Retina (tissue), 1 donor: ENCODE results near the gene OBP2A.

Experiments used
- DNase-seq: peaks from one replicate; pipeline ENCODE4 v3.0.0-alpha.2; 2016

OBP2A gene

DNA sequence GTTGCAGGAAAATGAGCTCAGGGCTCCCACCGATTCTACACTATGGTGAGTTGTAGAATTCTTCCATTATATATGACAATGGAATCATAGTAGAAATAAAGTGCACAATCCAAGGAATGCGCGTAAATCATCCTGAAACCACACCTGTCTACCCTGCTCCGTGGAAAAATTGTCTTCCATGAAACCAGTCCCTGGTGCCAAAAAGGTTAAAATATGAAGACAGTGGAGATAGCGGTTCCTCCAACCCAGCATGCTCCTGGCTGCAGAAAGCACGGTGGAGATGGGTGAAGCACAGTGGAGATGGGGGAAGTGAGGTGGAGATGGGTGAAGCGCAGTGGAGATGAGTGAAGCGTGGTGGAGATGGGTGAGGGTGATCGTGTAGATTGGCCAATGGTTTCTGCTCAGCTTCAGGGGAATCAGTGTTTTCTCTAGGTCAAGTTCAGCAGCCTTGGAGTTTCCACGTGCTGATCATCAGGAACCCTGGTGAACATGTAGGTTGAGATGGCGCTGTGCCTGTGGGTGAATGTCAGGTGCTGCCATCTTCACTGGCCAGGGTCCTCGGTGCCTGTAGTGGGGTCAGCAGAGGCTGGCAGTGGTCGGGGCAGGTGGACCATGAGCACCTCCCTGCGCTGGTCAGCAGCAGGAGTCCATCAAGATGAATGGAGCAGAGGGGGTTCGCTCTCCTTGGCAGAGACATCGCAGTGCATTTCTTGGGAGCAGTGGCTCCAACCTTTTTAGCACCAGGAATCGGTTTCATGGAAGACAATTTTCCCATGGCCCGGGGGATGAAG, 35.9 kb downstream of the OBP2A start:
- no peak for DNase-seq

DNA sequence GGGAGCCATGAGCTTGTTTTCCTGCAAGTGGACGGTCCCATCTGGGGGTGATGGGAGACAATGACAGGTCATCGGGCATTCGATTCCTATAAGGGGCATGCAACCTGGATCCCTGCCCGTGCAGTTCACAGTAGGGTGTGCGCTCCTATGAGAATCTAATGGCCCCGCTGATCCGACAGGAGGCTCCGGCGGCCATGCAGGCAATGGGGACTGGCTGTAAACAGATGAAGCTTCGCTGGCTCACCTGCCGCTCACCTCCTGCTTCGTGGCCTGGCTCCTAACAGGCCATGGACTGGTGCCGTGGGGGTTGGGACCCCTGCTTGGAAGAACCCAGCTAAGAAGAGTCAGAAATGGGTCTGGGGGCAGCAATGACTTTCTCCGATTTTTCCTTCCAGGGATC, 36.6 kb downstream of the OBP2A start:
- DNase-seq = no peak

- no peak for DNase-seq
These were observed 37.2 kb downstream of the OBP2A start for GRCh38 chr9:135582966-135583687.

DNA sequence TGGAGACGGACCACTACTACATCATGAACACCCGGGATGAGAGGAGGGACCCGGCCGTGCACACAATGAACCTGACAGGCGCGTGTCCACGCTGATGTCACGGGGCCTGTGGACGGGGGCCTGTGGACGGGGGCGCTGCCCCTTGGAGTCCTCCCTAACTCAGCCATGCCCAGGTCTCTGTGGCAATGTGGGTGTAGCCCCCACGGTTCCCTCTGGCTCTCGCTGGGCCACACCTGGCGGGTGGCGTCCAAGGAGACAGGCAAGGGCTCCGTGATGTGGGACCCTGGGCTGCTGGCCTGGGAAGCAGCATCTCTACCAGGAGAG, 37.7 kb downstream of the OBP2A start:
- no peak for DNase-seq

DNA sequence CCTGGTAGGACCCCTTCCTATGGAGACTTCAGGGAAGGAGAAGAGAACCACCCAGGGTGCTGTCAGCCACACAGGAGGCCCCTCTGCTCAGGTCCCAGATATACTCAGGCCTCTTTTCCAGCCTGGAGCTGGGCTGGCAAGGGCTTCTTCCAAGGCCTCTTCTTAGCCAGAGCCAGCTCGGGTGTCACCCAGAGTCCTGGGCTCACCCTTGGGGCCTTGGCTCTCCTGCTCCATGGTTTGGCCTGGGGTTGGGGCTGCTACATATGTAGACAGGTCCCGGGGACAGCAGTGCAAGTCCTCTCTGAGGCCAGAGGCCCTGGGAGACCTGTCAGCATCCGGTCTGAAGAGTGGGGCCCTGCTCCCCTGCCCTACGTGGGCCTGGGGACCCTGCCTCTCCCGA, 38.4 kb downstream of the OBP2A start:
- no peak for DNase-seq

- no peak for DNase-seq
These were observed 39.0 kb downstream of the OBP2A start for GRCh38 chr9:135584934-135585333.

DNA sequence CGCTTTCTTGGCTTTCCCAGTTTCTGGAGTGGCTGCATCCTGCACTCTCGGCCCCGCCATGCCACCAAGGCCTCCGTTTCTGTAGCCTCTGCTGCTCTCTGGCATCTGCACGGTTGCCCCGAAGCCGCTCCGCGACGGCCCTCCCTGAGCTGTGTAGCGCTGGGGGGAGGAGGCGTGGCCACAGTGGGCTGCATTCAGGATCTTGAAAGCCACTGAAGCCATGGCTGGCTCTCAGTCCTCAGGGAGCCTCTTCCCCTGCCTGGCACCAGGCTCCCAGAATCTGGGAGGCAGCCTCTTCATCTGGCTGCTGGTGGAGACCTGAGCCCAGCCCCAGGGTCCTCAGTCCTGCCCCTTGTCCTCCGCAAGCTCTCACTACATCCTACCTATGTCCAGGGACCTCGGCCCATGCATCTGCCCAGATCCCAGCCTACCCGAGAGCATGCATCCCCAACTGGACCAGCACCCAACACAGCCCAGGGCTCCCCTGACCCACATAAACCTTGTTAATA, 40.7 kb downstream of the OBP2A start:
- no peak for DNase-seq

- DNase-seq = no peak
These were observed 41.7 kb downstream of the OBP2A start for GRCh38 chr9:135587658-135588057.

DNA sequence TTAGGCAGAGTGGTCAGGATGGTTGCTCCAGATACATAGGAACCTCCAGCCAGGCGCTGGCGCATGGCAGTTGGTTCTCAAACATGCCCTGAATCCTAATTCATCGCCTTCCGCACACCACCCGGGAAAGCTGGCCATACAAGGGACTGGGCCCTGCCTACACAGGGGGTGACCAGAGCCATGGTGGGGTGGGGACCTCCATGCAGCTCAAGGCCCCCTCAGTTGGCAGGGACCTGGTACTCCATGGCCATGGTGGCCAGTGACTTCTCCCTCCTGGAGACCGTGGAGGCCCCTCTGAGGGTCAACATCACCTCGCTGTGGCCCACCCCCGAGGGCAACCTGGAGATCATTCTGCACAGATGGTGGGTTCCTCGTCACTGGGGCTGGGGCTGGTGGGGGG, 42.4 kb downstream of the OBP2A start:
- no peak for DNase-seq

DNA sequence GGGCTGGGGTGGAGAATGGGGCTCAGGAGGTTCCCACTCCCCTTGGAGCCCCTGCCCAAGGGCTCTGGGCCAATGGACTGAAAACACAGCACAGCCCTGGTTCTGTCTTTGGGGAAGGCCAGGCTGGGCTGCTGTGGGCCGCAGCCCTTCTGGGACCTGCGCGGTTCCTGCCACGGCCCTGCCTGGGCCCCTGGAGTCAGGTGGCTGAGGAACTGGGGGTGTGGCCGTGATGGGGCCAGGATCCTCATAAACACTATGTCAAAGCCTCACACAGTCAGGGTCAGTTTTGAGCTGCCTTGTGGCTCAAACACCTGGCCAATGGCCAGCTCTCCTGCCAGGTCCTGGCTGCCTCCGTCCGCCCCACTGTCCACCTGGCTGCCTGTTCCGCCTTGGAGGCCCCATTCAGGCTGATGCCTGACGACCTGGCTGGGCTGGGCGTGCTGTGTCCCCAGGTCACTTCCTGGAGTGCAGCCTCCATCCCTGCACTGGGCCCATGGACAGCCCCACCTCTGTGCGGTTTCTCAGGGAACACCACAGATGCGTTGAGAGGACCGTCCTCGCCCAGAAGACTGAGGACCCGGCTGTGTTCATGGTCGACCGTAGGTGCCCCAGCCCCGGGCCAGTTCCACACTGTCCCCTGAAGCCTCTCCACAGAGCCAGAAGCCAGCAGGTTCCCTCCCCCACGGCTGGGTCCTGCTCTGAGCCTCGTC, 43.1 kb downstream of the OBP2A start:
- DNase-seq = no peak

GRCh38 chr9:135589596-135590485, 43.9 kb downstream of the OBP2A start:
- no peak for DNase-seq

DNA sequence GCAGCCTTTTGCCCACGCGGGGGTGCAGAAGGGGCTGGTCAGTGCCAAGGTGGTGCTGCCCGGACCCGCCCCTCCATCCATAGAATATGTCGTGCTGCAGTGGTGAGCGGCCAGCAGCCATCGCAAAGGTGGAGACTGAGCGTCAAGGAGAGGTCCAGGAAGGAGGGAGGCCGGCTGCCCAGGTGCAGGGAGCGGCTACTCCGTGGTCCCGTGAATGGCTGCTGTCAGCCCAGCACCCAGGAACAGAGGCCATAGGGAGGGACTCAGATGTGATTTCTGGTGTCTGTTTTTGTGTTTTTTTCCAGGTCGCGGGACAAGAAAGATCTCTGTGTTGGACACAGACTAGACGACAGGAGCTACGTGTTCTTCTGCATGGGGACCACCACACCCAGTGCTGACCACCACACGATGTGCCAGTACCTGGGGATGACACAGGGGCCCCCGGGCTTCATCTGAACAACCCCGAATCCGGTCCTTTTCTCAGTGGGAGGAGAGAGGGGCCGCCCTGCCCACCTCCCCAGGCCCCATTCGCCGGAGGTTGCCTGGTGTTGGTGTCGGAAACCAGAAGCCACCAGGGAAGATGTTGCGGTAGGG, 44.7 kb downstream of the OBP2A start:
- DNase-seq = no peak

- no peak for DNase-seq
These were observed 45.8 kb downstream of the OBP2A start for GRCh38 chr9:135591506-135592330.

DNA sequence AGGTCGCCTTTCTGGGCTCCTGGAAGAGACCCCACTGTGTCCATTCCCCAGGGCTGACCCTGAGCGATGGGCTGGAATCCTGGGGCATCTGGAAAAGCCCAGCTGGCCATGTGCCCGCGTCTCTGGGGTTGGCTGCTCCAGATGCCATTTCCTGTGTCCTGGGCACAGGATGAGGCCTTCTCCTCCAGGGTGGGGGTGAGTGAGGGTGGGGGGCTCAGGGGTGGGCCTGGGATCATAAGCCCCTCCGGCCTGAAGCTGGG, 46.3 kb downstream of the OBP2A start:
- no peak for DNase-seq

GRCh38 chr9:135592625-135593024, 46.7 kb downstream of the OBP2A start:
- no peak for DNase-seq

- DNase-seq = no peak
These were observed 50.3 kb downstream of the OBP2A start for GRCh38 chr9:135596211-135596610.
